Stimulated activated memory B cell treated with anti-CD40 and anti-IgM and Interleukin-4, amounts not matched to agents 10 μg/mL and 1 μg/mL and 100 μg/mL, for 72 hours (primary cell): ENCODE results near the gene ADGRB3.
A peak's percentile ranks its signal among the peaks of the same experiment; 100 is the strongest.
"Not testable (repeated sequence)": the region's sequence is repeated elsewhere in the genome, so short reads cannot be mapped to it uniquely, and the experiment has no call there.

Source experiments
- ATAC-seq: fragments of 150-1000 bp; cut with Tn5 transposase; 2 replicates; pipeline ENCODE4 v1.10.0; 2021
- H3K27ac Mint-ChIP-seq: one replicate; pipeline ENCODE4 v1.8.0; 2022; ENCODE audit warnings: mild to moderate bottlenecking, mixed read lengths
- H3K27me3 Mint-ChIP-seq: one replicate; pipeline ENCODE4 v1.8.0; 2022; ENCODE audit warnings: mixed read lengths
- H3K36me3 Mint-ChIP-seq: one replicate; pipeline ENCODE4 v1.8.0; 2022; ENCODE audit warnings: mixed read lengths
- H3K4me1 Mint-ChIP-seq: one replicate; pipeline ENCODE4 v1.8.0; 2022; ENCODE audit warnings: mixed read lengths
- H3K4me3 Mint-ChIP-seq: one replicate; pipeline ENCODE4 v1.8.0; 2022; ENCODE audit warnings: mild to moderate bottlenecking, moderate library complexity, mixed read lengths
- H3K9me3 Mint-ChIP-seq: one replicate; pipeline ENCODE4 v1.8.0; 2022; ENCODE audit warnings: mixed read lengths

The ADGRB3 gene

GRCh38 chr6:68658338-68658737 lies 23.3 kb downstream of the ADGRB3 start:
- Mint-ChIP-seq H3K36me3 (no peaks in the 10 kb centered on the region), H3K4me1 (no peaks in the 10 kb centered on the region)

GRCh38 chr6:68673255-68673654 lies 38.2 kb downstream of the ADGRB3 start:
- Mint-ChIP-seq H3K27ac (no peak overlapping the region), H3K36me3 (no peaks in the 10 kb centered on the region), H3K4me1 (no peaks in the 10 kb centered on the region), H3K9me3 (peaks cover 6% of the 10 kb centered on the region), H3K27me3 (no peaks in the 10 kb centered on the region), H3K4me3 (no peak overlapping the region)
- no peak for ATAC-seq

More at GRCh38 chr6:68658338-68658737, 23.3 kb downstream of the ADGRB3 start:
- no peaks in the 10 kb centered on the region for H3K27me3 Mint-ChIP-seq
- no peak for ATAC-seq
- no peak overlapping the region for H3K4me3 Mint-ChIP-seq
- no peaks in the 10 kb centered on the region for H3K9me3 Mint-ChIP-seq
- no peak overlapping the region for H3K27ac Mint-ChIP-seq

- no peak for ATAC-seq
- Mint-ChIP-seq H3K36me3 (no peaks in the 10 kb centered on the region), H3K9me3 (peaks cover 9% of the 10 kb centered on the region), H3K4me1 (no peaks in the 10 kb centered on the region), H3K27me3 (no peaks in the 10 kb centered on the region), H3K4me3 (no peak overlapping the region), H3K27ac (no peak overlapping the region)
These were observed 40.5 kb downstream of the ADGRB3 start for GRCh38 chr6:68675548-68675947.

GRCh38 chr6:68676094-68676493 lies 41.0 kb downstream of the ADGRB3 start:
- not testable (repeated sequence) for H3K36me3 Mint-ChIP-seq, H3K9me3 Mint-ChIP-seq, H3K27ac Mint-ChIP-seq, H3K27me3 Mint-ChIP-seq, ATAC-seq, H3K4me3 Mint-ChIP-seq, H3K4me1 Mint-ChIP-seq

- Mint-ChIP-seq H3K36me3 (no peaks in the 10 kb centered on the region), H3K27me3 (no peaks in the 10 kb centered on the region), H3K9me3 (peaks cover 6% of the 10 kb centered on the region), H3K27ac (no peak overlapping the region), H3K4me3 (no peak overlapping the region), H3K4me1 (no peaks in the 10 kb centered on the region)
- ATAC-seq = no peak
These were observed 42.0 kb downstream of the ADGRB3 start for GRCh38 chr6:68677058-68677457.

- Mint-ChIP-seq H3K27me3 (no peaks in the 10 kb centered on the region), H3K9me3 (peaks cover 3% of the 10 kb centered on the region), H3K27ac (no peak overlapping the region), H3K4me1 (no peaks in the 10 kb centered on the region), H3K36me3 (no peaks in the 10 kb centered on the region), H3K4me3 (no peak overlapping the region)
- ATAC-seq = no peak
These were observed 44.3 kb downstream of the ADGRB3 start for GRCh38 chr6:68679399-68679798.

GRCh38 chr6:68680264-68680663 lies 45.2 kb downstream of the ADGRB3 start:
- Mint-ChIP-seq H3K27ac (no peak overlapping the region), H3K27me3 (no peaks in the 10 kb centered on the region), H3K4me1 (no peaks in the 10 kb centered on the region), H3K4me3 (no peak overlapping the region), H3K9me3 (peaks cover 3% of the 10 kb centered on the region), H3K36me3 (no peaks in the 10 kb centered on the region)
- ATAC-seq = peak; percentile 47

- Mint-ChIP-seq H3K4me1 (no peaks in the 10 kb centered on the region), H3K27ac (no peak overlapping the region), H3K9me3 (no peaks in the 10 kb centered on the region), H3K27me3 (no peaks in the 10 kb centered on the region), H3K4me3 (no peak overlapping the region), H3K36me3 (no peaks in the 10 kb centered on the region)
- ATAC-seq = no peak
These were observed 54.8 kb downstream of the ADGRB3 start for GRCh38 chr6:68689910-68690309.

- ATAC-seq = no peak
- H3K4me1 Mint-ChIP-seq = no peaks in the 10 kb centered on the region
- H3K9me3 Mint-ChIP-seq = no peaks in the 10 kb centered on the region
- no peaks in the 10 kb centered on the region for H3K27me3 Mint-ChIP-seq
- H3K4me3 Mint-ChIP-seq = no peak overlapping the region
- H3K27ac Mint-ChIP-seq = no peak overlapping the region
- no peaks in the 10 kb centered on the region for H3K36me3 Mint-ChIP-seq
These were observed 56.0 kb downstream of the ADGRB3 start for GRCh38 chr6:68691120-68691519.

GRCh38 chr6:68693271-68693670 lies 58.2 kb downstream of the ADGRB3 start:
- Mint-ChIP-seq H3K4me1 (no peaks in the 10 kb centered on the region), H3K9me3 (no peaks in the 10 kb centered on the region), H3K27ac (no peak overlapping the region), H3K27me3 (no peaks in the 10 kb centered on the region), H3K36me3 (no peaks in the 10 kb centered on the region), H3K4me3 (no peak overlapping the region)
- ATAC-seq = no peak

- Mint-ChIP-seq H3K27ac (no peak overlapping the region), H3K4me3 (no peak overlapping the region)
- ATAC-seq = no peak
These were observed 60.3 kb downstream of the ADGRB3 start for GRCh38 chr6:68695403-68695802.

GRCh38 chr6:68695838-68696237 lies 60.8 kb downstream of the ADGRB3 start:
- ATAC-seq = no peak
- Mint-ChIP-seq H3K4me3 (no peak overlapping the region), H3K4me1 (no peaks in the 10 kb centered on the region), H3K36me3 (no peaks in the 10 kb centered on the region), H3K9me3 (no peaks in the 10 kb centered on the region), H3K27ac (no peak overlapping the region), H3K27me3 (no peaks in the 10 kb centered on the region)

More at GRCh38 chr6:68695403-68695802, 60.3 kb downstream of the ADGRB3 start:
- no peaks in the 10 kb centered on the region for H3K4me1 Mint-ChIP-seq
- H3K9me3 Mint-ChIP-seq = no peaks in the 10 kb centered on the region
- no peaks in the 10 kb centered on the region for H3K36me3 Mint-ChIP-seq
- H3K27me3 Mint-ChIP-seq = no peaks in the 10 kb centered on the region

GRCh38 chr6:68697394-68697793 lies 62.3 kb downstream of the ADGRB3 start:
- ATAC-seq = no peak
- Mint-ChIP-seq H3K9me3 (no peaks in the 10 kb centered on the region), H3K27me3 (no peaks in the 10 kb centered on the region), H3K36me3 (no peaks in the 10 kb centered on the region), H3K4me3 (no peak overlapping the region), H3K4me1 (no peaks in the 10 kb centered on the region), H3K27ac (no peak overlapping the region)

GRCh38 chr6:68701159-68701558 lies 66.1 kb downstream of the ADGRB3 start:
- Mint-ChIP-seq H3K27ac (no peak overlapping the region), H3K27me3 (no peaks in the 10 kb centered on the region), H3K36me3 (no peaks in the 10 kb centered on the region), H3K4me3 (no peak overlapping the region), H3K4me1 (no peaks in the 10 kb centered on the region), H3K9me3 (no peaks in the 10 kb centered on the region)
- no peak for ATAC-seq

- no peak for ATAC-seq
- Mint-ChIP-seq H3K27ac (no peak overlapping the region), H3K27me3 (no peaks in the 10 kb centered on the region), H3K9me3 (no peaks in the 10 kb centered on the region), H3K4me1 (no peaks in the 10 kb centered on the region), H3K36me3 (no peaks in the 10 kb centered on the region), H3K4me3 (no peak overlapping the region)
These were observed 69.4 kb downstream of the ADGRB3 start for GRCh38 chr6:68704485-68704884.

GRCh38 chr6:68709091-68709490 lies 74.0 kb downstream of the ADGRB3 start:
- no peak for ATAC-seq
- Mint-ChIP-seq H3K36me3 (no peaks in the 10 kb centered on the region), H3K9me3 (no peaks in the 10 kb centered on the region), H3K27me3 (no peaks in the 10 kb centered on the region), H3K27ac (no peak overlapping the region), H3K4me1 (no peaks in the 10 kb centered on the region), H3K4me3 (no peak overlapping the region)

GRCh38 chr6:68709882-68710281 lies 74.8 kb downstream of the ADGRB3 start:
- no peaks in the 10 kb centered on the region for H3K9me3 Mint-ChIP-seq
- no peaks in the 10 kb centered on the region for H3K36me3 Mint-ChIP-seq
- no peaks in the 10 kb centered on the region for H3K27me3 Mint-ChIP-seq
- peak; percentile 54 for ATAC-seq
- H3K4me1 Mint-ChIP-seq = no peaks in the 10 kb centered on the region
- no peak overlapping the region for H3K4me3 Mint-ChIP-seq
- H3K27ac Mint-ChIP-seq = no peak overlapping the region
